COLO668 (cell line): Measurements from ENCODE around the gene NKAIN2.

ENCODE experiments used
- DNase-seq: peaks from one replicate; lab custom pipeline; 2025; ENCODE audit not compliant: unreplicated experiment; lab: John Stamatoyannopoulos, UW

The NKAIN2 gene

DNA sequence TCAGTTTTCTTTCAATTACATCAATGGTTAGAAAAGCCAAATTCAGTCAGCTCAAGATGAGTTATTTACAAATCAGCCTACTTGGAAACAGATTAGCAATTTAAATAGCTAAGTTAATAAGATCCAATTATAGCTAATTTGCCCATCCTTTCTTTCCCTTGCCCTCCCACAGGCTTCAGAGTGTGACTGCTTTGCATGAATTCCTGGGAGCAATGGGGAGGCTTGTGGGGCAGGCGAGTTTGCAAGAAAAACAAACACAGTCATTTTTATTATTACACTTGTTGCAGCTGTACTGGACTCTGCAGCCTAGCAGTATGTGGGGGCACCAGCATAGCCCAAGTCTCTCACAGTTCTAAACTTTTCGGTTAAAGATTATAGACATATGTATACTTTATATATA, 219.0 kb downstream of the NKAIN2 start:
- no peak for DNase-seq

DNA sequence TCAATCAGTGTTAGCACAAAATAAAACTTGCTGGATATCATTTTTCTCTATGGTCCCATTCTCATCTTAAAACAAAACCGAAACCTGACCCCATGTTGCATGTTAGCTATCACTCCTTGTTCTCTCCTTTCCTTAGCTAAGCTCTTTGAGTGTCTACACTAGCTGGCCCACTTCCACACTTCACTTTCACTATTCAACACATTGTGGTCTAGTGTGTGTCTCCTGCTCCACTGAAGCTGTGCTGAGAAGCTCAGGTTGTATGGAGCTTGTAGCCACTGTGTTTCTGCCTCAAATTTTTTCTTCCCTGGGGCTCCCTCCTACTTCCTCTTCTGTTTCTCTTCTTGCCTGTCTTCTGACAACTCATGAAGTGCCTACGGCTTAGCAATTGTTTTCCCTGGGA, 223.0 kb downstream of the NKAIN2 start:
- DNase-seq = no peak

DNA sequence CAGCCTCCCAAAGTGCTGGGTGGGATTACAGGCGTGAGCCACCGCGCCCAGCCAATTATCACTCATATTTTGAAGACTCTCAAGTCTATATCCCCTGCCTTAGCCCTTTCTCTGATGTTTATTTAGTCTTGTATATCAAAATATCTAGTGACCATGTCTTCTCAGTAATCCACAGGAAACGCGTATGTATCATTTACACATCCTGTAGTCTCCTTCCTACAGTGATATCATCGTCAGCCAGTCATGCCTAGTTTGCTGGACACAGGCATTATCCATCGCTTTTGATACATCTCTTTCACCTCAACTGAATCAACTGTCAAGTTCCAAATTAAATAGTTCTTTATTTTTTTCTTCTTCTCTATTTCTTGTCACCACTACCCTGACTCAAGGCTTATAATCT, 223.7 kb downstream of the NKAIN2 start:
- no peak for DNase-seq

- no peak for DNase-seq
Observed at GRCh38 chr6:124028117-124028516, 224.5 kb downstream of the NKAIN2 start.

- DNase-seq = no peak
Observed at GRCh38 chr6:124029567-124029966, 225.9 kb downstream of the NKAIN2 start.

- no peak for DNase-seq
Observed at GRCh38 chr6:124033501-124033900, 229.8 kb downstream of the NKAIN2 start.

DNA sequence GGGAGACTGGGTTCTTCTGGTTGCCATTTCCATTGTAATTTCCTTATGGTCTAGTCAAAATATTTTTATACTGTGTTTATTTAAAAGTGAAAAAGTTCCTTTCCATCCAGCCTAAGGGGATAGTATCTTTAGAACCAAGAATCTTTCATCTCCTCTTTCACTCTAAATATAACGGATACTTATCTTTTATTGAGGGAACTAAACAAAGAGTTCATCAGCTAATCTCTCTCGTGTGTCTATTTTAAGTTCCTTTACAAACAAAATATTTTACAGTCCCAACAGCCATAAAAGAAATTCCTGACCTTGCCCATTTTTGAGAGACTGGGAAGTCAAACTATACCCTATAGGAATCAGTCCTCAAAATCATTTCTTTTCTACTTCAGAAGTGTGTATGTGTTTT, 232.7 kb downstream of the NKAIN2 start:
- DNase-seq = no peak

DNA sequence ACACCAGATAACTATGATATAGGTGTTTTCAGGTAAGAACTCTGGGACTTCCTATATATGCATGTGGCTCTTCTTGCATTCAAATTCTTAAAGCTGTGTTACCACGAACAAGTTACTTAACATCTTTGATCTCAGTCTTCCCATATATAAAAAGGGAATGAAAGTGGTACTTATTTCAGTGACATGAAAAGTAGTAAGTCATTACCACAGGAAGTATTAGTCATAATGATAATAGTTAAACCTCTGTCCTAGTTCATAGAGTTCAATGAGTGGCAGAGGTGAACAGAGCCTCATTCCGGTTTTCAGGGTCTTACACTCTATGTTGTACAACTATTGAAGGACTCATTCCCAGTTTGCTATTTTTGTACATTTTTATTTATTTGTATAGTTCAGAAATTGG, 237.0 kb downstream of the NKAIN2 start:
- DNase-seq = no peak

GRCh38 chr6:124052120-124052519, 248.5 kb downstream of the NKAIN2 start:
- no peak for DNase-seq

DNA sequence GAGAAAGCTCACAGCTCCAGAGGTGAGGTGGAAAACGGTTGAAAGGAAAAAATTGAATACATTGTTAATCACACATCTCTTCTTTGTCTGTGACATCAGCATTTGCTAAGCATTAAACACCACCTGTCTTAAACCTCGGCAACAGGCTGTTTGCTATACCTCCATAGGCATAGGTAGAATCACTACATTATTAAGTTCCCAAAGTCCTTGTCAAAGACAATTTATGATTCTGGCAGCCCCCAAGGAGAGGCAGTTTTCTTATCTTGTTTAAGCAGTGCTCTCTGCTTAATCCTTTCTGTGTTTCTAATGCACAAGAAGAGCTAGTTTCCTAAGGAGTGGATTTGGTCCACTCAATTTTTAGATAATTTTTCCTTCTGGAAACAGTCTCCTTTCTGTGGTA, 249.7 kb downstream of the NKAIN2 start:
- no peak for DNase-seq

DNA sequence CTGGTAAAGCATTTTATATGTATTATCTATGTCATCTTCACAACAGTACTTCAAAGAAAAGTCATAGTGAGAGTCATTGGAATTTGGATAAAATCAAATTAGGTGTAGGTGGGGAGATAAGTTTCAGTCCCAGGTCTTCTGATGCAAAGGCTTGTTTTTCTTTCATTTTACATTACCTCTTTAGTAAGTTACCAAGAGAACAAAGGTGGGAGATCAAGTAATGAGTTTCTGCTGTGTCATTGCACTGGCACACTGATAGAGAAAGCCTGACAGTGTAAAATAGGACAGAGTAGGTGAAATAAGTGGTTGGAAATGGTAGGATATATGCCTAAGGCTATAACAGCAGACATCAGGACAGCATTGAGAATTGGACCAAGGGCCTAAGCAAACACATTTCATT, 250.4 kb downstream of the NKAIN2 start:
- no peak for DNase-seq

GRCh38 chr6:124055395-124055794, 251.7 kb downstream of the NKAIN2 start:
- DNase-seq = no peak

DNA sequence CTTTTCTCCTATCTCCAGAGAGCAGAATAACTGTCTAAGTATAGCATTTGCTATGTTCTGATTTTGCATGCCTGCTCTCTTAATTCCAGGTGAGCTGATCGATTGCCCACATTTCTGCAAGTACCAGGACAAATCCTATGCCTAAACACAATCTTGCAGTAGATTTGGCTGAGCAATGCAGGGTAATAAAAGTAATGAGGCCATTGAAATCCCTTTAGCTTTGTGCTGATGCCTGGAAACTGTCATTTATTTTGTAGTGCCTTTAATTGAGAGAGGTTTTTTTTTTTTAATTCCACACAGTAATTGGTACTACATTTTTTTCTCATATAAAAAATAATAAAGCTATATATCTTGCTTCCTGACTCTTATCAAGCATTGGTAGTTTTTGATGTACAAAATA, 252.3 kb downstream of the NKAIN2 start:
- no peak for DNase-seq

DNA sequence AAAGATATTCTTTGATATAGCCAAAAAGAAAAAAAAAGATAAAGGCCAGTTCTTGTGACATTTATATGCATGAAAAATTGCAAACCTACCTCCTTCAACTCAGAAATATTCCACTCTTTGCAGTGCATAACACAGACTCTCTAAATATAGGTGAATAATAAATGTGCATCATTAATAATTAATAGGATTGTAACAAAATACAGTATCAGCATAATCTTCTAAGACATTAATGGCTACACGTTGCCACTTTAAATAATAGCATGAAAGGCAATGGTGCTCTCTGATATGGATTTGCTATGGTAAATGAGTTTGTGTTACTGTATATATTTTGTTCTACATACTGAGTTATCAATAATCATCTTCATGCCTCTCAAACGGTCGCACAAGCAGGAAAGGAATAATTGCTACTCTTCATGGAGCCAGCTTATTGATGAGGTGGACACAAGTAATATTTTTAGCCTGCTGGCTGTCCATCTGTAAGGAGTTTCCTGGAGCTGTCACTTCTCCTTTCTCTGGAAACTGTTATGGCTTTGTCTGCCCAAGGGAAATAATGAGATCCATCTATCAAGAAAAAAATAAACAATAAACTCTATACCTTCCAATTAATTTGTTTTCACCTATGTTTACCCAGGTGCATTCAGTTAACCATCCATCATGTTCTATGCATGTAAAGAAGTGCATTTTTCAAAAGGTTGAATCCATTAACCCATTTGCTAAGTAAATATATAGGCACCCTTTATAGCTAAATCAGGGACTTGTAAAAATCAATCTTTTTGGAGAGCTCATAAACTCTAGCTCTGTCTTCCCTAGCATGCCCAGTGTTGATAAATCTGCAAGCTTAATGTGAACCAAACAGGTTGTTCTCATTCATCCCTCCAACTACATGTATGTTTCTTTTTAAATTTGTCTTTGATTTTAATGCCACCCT, 253.0 kb downstream of the NKAIN2 start:
- DNase-seq = peak; percentile 10

DNA sequence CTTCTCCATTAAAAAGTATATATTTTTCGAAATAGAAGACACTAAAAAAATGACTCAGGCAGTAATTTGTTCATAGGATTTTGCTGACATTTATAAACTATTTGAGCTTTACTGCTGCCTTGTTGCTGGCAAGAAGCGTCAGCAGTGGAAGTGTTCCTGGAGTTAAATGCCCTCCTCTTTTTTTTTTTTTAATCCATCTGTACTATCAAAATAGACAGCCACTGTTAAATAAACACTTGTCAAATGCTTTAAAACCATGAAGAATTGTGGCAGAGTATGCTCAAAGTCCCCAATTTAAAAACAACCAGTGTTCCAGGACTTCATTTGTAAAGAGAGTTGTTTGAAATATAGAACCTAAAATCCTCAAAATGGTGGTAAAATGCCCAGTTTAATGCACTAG, 253.8 kb downstream of the NKAIN2 start:
- DNase-seq = no peak

DNA sequence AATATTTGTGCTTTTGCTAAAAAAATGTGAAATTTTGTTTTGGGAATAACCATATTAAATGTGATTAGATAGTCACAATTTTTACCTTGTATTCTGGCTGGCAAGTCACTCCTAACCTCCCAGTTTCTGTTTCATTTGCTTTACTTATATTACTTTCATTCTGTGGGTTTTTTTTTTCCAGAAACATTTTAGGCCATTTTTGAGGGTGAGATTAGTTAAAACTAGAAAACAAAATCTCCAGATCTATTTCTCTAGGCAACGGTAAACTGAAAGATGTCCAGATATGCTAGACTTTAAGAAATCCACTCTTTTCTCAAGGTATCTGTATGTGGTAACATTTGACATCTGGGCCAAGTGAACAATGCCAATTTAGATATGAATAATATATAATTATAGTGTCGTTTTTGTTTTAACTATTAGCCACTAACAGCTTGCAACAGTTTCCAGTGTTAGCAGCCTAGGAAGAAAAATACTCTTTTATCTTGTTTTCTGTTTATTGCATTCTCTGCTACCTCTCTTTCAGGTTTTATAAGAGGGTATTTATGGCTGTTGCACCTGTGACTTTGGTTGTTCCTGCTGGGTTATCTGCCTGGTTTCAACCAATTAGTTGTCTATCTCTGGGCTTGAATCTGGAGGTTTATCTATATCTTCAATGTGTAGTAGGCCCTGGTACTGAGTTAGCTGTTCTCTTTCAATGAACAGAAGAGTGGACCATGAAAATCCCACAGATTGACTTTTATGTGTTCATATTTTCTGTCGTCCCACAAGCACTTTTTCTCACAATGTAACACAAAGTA, 260.9 kb downstream of the NKAIN2 start:
- no peak for DNase-seq

GRCh38 chr6:124066269-124066668, 262.6 kb downstream of the NKAIN2 start:
- DNase-seq = no peak

- no peak for DNase-seq
Observed at GRCh38 chr6:124066946-124067552, 263.4 kb downstream of the NKAIN2 start.

DNA sequence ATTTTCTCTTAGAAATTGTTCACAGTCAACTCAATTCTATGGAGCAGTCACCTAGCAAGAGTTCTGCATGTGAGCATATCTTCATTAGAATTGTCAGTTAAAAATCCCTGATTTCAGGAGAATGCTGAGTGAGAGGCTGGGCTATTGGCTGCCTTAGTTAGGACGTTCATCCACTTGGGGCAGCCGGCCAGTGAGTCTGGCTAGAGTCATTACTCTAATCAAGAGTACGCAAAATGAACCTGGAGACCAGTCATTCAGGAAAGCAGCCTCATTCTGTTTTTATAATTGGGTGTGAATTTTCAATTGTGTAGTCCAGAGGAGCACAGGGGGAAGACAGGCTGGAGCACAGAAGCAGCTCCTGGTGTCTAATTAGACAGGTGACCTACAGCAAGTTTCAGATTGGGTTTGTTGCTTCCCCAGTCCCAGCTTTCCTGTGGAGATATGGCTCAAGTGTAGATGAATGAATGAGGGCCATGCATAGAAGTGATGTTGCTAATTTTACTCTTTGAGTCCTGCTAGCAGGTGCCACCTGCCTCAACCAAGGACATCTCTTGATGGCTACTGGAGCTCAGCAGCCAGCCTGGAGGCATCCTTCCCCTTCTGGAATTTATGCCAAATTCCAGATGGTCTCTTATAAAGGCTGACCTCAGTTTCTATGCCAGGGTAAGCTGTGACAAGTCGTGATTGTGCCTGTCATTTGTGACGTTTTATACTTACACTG, 265.7 kb downstream of the NKAIN2 start:
- DNase-seq = no peak

DNA sequence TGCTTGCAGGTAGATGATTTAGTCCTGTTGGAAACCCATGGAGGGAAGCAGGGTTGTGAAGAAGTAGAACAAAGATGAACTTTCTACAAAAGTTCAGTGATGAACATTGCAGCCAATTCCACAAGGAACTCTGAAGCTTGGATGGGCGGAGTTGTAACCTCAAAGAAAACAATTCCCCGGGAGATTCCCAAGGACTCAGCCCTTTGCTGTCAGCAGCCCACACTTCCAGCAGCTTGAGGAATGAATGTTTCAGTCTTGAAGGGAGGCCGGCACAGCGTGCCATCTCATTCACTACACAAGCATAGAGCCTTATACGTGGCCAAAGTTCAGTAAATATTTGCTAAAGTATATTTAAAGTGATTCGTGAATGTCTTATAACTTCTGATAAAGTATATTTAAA, 269.4 kb downstream of the NKAIN2 start:
- DNase-seq = no peak
